Upper lobe of left lung (tissue), 6 donors: Measurements from ENCODE around the gene SLC26A8. TPM values are rescaled to one million over a fixed set of nuclear protein-coding genes. Genes with fewer than 3 reads are reported as not detected.

Experiments
- ATAC-seq, 2 donors: fragments of 200-7000 bp; cut with Tn5 transposase; one replicate each; pipeline ENCODE4 v1.9.1; 2022; ENCODE audit warnings: mild to moderate bottlenecking in 2 of 2, moderate library complexity in 2 of 2; ENCODE audit not compliant: low FRiP score in 2 of 2
- DNase-seq, 2 donors: peaks; one replicate each; pipeline ENCODE4 v3.0.0-alpha.2; 2019 to 2020
- H3K27ac ChIP-seq, 4 donors: fragments of 200-600 bp; sonication (generic); one replicate each; pipeline ENCODE4 v1.5.1; 2016 to 2019
- H3K27me3 ChIP-seq, 4 donors: fragments of 200-600 bp; sonication (generic); one replicate each; pipeline ENCODE4 v1.5.1; 2017 to 2019
- H3K36me3 ChIP-seq, 4 donors: fragments of 200-600 bp; sonication (generic); one replicate each; pipeline ENCODE4 v1.5.1; 2016 to 2019
- H3K4me1 ChIP-seq, 4 donors: fragments of 200-600 bp; sonication (generic); one replicate each; pipeline ENCODE4 v1.5.1; 2018 to 2019
- H3K4me3 ChIP-seq, 4 donors: fragments of 200-600 bp; sonication (generic); one replicate each; pipeline ENCODE4 v1.5.1; 2017 to 2019; ENCODE audit warnings: mild to moderate bottlenecking in 2 of 4, moderate library complexity in 1 of 4
- H3K9me3 ChIP-seq, 4 donors: fragments of 200-600 bp; sonication (generic); one replicate each; pipeline ENCODE4 v1.5.1; 2018 to 2019
- EP300 ChIP-seq, 4 donors: sonication (generic); formaldehyde crosslinking; IDR thresholded peaks; one replicate each; pipeline ENCODE4 v1.5.1; 2017; ENCODE audit warnings: antibody characterized with exemption in 4 of 4, control low read depth in 2 of 4
- POLR2A ChIP-seq, 4 donors: fragments of 450-650 bp; IDR thresholded peaks; one replicate each; pipeline ENCODE4 v1.5.1; 2016 to 2017; ENCODE audit warnings: antibody characterized with exemption in 4 of 4, mild to moderate bottlenecking in 2 of 4
- POLR2AphosphoS5 ChIP-seq, 2 donors: sonication (generic); formaldehyde crosslinking; IDR thresholded peaks; one replicate each; pipeline ENCODE4 v1.5.1; 2017; ENCODE audit warnings: antibody characterized with exemption in 2 of 2
- WGBS, 2 donors: methylation state at CpG; one replicate each; pipeline ENCODE4 v1.1.5; 2017 to 2018; 5-methylcytosine and 5-hydroxymethylcytosine counted together
- total RNA-seq, 6 donors: library from RNA; depleted of rRNA in 4 of 6; stranded (reverse); fragments of >200 nt in 4 of 6; gene quantifications; one replicate each; pipeline versions ENCODE4 v1.1.0 to v1.2.1, GENCODE V29; 2016 to 2021
- TF ChIP-seq, protein P1 (sequence below), 6 experiments: fragments of 450-650 bp in 4 of 6; fragments of 200-600 bp in 2 of 6; sonication (generic) in 2 of 6; IDR thresholded peaks; one replicate each; pipeline ENCODE4 v1.5.1; 2016 to 2019; ENCODE audit warnings: antibody characterized with exemption in 6 of 6
- donor health status: DM: no; HTN: no; CAD: no; lungs with moderate emphysema.
- donor health status: DM: no; HTN: yes; CAD: no; lungs with severe emphysema.

SLC26A8 gene
- total RNA-seq, 6 donors from 2014 or later = under 0.01 to 1.5 (median 0.80) TPM

DNA sequence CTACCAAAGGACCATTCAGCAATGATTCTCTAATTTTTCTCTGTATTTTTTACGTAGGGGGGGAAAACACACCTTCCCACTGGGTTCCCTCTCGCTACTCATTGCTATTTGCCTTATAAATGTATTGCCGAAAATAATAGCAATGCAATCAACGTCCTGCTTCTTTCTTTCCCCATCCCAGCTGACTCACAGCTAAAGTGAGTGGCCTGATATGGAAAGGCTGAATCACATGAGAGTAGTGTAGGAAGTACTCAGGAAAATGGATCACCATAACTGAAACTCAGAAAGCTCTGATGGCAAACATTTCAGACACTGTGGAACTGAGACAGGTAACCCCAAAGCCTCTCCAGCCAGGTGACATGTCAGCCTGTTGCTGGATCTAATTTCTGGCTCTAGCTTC lies 54.3 kb downstream of the SLC26A8 start:
- Histone ChIP-seq H3K9me3 (no peaks in the 10 kb centered on the region), H3K36me3 (no peaks in the 10 kb centered on the region), H3K27me3 (no peaks in the 10 kb centered on the region), H3K4me3 (no peak overlapping the region), H3K4me1 (no peaks in the 10 kb centered on the region), H3K27ac (no peak overlapping the region)
- WGBS, 2 donors = 77 to 84% methylated on average over 4 of the region's 4 CpGs
- DNase-seq (no peak), ATAC-seq (no peak)
- TF ChIP-seq, protein P1, sequence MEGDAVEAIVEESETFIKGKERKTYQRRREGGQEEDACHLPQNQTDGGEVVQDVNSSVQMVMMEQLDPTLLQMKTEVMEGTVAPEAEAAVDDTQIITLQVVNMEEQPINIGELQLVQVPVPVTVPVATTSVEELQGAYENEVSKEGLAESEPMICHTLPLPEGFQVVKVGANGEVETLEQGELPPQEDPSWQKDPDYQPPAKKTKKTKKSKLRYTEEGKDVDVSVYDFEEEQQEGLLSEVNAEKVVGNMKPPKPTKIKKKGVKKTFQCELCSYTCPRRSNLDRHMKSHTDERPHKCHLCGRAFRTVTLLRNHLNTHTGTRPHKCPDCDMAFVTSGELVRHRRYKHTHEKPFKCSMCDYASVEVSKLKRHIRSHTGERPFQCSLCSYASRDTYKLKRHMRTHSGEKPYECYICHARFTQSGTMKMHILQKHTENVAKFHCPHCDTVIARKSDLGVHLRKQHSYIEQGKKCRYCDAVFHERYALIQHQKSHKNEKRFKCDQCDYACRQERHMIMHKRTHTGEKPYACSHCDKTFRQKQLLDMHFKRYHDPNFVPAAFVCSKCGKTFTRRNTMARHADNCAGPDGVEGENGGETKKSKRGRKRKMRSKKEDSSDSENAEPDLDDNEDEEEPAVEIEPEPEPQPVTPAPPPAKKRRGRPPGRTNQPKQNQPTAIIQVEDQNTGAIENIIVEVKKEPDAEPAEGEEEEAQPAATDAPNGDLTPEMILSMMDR (IDR thresholded peaks at IDR 0.05) = no peak
- TF ChIP-seq EP300 (IDR thresholded peaks at IDR 0.05) (no peak), POLR2A (IDR thresholded peaks at IDR 0.05) (no peak), POLR2AphosphoS5 (IDR thresholded peaks at IDR 0.05) (no peak)

DNA sequence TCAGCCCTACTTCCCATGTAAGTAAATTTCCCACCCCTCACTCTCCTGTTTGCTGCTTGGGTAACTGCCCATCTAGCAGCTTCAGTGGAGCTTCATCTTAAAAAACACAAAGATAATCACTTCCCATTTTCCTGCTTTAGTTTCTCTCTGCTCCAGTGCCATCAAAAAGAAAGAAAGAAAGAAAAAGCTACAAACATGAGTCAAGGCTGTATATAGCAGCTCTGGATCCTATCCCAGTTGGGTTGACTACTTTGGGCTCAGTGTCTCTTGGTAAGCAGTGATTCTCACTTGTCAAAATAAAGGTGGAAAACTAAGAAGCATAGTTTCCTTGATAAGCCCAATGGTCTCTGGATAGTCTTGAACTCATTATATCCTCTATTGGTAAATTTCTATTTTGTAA lies 54.8 kb downstream of the SLC26A8 start:
- Histone ChIP-seq H3K27me3 (no peaks in the 10 kb centered on the region), H3K4me3 (no peak overlapping the region), H3K27ac (no peak overlapping the region), H3K9me3 (no peaks in the 10 kb centered on the region), H3K36me3 (no peaks in the 10 kb centered on the region), H3K4me1 (no peaks in the 10 kb centered on the region)
- DNase-seq (no peak), ATAC-seq (no peak)
- TF ChIP-seq POLR2A (IDR thresholded peaks at IDR 0.05) (no peak), EP300 (IDR thresholded peaks at IDR 0.05) (no peak), POLR2AphosphoS5 (IDR thresholded peaks at IDR 0.05) (no peak)
- TF ChIP-seq, protein P1 (IDR thresholded peaks at IDR 0.05) = no peak

DNA sequence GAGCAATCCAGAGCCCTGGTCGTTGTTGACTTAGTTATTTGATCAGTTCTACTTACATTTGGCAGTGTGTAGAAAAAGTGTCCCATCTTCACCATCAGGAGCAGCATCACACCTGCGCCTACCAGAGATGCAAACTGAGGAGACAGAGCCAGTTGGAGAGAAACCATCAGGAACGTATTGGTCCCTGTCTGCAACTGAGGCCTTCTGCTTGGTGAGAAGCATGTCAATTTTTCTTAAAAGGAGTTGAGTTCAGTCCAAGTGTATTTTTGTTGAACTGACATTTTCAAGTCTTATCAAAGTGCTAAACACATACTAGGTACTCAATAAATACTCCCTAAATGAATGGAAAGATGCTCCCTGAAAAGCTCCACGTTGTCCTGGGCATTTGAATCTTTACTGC lies 55.6 kb downstream of the SLC26A8 start:
- H3K27me3 ChIP-seq = no peaks in the 10 kb centered on the region
- WGBS, 2 donors = 82 to 92% methylated on average over 4 of the region's 4 CpGs
- no peaks in the 10 kb centered on the region for H3K9me3 ChIP-seq
- no peak for TF ChIP-seq POLR2AphosphoS5 (IDR thresholded peaks at IDR 0.05)
- TF ChIP-seq, protein P1 (IDR thresholded peaks at IDR 0.05) = no peak
- no peak for TF ChIP-seq POLR2A (IDR thresholded peaks at IDR 0.05)
- TF ChIP-seq EP300 (IDR thresholded peaks at IDR 0.05) = no peak
- H3K27ac ChIP-seq = no peak overlapping the region
- H3K36me3 ChIP-seq = no peaks in the 10 kb centered on the region
- H3K4me3 ChIP-seq = no peak overlapping the region
- H3K4me1 ChIP-seq = no peaks in the 10 kb centered on the region
- no peak for ATAC-seq
- no peak for DNase-seq

DNA sequence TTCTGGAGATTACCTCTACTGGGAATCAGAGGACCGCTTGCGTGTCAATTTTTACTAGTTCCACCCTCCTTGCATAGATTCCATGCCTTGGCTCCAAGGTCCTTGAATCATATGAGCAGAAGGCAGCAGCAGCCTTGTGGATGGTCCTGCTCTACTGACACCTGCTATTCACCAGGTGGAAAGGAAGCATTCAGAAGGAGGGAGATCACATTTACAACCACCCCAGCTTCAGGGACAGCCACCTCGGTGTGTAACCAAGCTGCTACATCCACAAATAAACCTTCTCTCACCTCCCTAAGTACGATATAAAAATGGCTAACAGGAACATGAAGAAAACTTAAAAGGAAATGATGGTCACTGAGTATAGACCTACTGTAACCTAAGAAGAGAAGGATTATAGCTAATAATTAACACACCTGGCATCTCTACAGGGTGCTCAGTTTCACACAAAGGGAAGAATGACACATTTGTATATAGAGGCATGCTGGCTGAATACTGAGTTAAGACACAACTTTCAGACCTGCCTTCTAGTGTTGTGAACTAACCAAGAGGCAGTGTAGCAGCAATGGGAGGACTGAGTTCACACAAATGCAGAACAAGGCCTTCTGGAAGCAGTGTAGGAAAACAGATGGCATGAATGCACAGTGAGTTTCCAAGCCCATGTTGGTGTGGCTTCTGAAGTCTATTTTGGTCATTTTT lies 57.2 kb downstream of the SLC26A8 start:
- H3K27ac ChIP-seq = no peak overlapping the region
- 80 to 81% methylated on average over 4 of the region's 4 CpGs for WGBS, 2 donors
- H3K4me1 ChIP-seq = no peaks in the 10 kb centered on the region
- ATAC-seq (no peak), DNase-seq (no peak)
- no peaks in the 10 kb centered on the region for H3K36me3 ChIP-seq
- no peak overlapping the region for H3K4me3 ChIP-seq
- H3K9me3 ChIP-seq = no peaks in the 10 kb centered on the region
- H3K27me3 ChIP-seq = no peaks in the 10 kb centered on the region
- TF ChIP-seq EP300 (IDR thresholded peaks at IDR 0.05) = no peak
- no peak for TF ChIP-seq POLR2A (IDR thresholded peaks at IDR 0.05)
- TF ChIP-seq POLR2AphosphoS5 (IDR thresholded peaks at IDR 0.05) = no peak
- TF ChIP-seq, protein P1 (IDR thresholded peaks at IDR 0.05) = no peak
